Epidermal melanocyte (primary cell): ENCODE data around the gene SGCA.

Experiments
- DNase-seq: peaks from one replicate; pipeline ENCODE4 v3.0.0; 2011; ENCODE audit warnings: low spot score; ENCODE audit not compliant: insufficient read length

The SGCA gene

DNA sequence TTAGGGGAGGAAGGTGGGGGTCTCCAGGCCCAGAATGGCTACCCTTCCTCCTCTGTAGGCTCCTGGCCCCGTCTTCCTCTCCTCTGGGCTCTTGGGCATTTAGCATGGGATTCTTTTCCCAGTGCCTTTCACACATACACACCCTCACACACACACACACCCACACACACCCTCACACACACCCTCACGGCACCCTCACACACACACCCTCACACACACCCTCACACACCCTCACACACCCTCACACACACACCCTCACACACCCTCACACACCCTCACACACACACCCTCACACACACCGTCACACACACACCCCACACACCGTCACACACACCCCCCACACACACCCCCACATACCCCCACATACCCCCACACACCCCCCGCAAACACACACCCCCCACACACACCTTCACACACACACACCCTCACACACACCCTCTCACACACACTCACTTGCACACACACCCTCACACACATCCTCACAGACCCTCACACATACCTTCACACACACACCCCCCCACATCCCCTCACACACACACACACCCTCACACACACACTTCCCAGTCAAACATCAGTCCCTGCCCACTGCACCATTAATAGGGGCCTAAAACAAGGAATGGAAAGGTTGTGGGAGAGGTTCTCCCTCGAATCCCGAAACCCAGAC lies 845 bp downstream of the SGCA start:
- DNase-seq: no peak

DNA sequence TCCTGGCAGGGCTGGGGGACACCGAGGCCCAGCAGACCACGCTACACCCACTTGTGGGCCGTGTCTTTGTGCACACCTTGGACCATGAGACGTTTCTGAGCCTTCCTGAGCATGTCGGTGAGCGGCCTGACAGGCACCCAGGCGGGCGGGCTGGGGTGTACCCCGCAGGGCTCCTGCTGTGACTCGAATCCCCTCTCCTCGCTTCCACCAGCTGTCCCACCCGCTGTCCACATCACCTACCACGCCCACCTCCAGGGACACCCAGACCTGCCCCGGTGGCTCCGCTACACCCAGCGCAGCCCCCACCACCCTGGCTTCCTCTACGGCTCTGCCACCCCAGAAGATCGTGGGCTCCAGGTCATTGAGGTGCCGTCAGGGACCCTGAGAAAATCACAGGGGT lies 1.6 kb downstream of the SGCA start:
- DNase-seq: no peak

DNA sequence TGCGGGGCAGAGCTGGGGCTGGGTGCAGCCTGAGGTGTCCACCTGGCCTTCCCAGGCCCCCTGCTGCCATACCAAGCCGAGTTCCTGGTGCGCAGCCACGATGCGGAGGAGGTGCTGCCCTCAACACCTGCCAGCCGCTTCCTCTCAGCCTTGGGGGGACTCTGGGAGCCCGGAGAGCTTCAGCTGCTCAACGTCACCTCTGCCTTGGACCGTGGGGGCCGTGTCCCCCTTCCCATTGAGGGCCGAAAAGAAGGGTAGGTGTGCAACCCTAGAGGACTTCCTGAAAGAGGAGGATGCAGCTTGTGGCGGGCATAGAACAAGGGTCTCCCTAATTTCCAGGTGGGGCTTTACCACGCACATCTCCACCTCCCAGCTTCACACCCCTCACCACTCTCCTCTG lies 2.5 kb downstream of the SGCA start:
- DNase-seq: no peak

DNA sequence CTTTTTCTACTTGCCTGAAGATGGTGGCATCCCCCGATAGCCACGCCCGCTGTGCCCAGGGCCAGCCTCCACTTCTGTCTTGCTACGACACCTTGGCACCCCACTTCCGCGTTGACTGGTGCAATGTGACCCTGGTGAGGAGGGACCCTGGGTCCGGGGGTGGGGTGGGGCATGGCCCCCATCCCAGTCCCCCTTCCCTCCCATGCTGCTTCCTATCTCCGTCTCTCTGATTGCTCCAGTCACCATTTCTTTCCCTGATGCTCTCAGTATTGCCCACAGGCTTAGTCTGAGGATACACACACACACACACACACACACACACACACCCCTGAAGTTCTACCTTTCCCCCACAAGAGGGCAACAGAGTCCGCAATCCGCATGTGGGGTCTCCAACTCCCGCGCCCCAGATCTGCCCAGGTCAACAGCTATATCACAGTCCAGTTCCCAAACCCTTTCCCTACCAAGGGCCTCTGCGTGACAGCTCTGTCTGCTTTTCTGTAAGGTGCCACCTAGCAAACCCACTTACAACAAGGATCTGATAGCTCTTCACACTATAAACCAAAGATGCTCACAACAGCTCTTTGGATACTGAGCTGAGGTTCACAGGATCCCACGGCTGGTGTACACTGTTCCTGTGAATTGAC lies 3.4 kb downstream of the SGCA start:
- DNase-seq: no peak

- no peak for DNase-seq
Observed at GRCh38 chr17:50169881-50170459, 4.2 kb downstream of the SGCA start.

GRCh38 chr17:50170662-50171370 lies 5.0 kb downstream of the SGCA start:
- DNase-seq: no peak

DNA sequence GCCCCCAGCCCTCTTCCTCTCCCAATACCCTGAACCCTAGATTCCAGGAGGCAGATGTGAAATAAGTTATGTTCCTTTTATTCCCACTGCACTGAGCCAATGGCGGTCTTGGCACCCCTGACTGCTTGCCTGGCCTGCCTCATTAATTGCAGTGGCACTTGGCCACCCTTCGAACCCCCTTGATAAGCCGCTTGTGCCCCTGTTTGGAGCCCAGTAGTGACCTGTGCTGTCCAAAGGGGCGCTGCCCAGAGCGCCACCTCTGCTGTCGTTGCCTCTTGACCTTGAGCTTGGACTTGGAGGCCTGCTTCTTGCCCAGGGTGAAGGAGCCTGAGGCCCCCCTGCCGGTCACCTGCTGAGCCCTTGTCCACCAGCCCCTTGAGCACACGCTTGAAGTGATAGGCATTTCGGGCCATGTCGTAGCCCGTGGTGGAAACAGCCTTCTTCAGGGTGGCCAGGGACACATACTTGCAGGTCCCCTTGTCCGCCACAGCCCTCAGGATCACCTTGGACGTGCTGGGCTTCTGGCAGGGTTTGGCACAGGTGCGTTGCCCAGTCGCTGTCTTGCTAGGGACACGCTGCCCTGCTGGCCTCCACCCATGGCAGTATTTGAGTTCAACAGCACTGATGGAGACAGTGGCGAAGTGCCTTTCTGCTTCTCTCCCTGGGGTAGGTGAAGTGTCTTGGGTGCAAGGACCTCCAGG lies 5.7 kb downstream of the SGCA start:
- DNase-seq: no peak

GRCh38 chr17:50172130-50172529 lies 6.3 kb downstream of the SGCA start:
- DNase-seq: no peak

- no peak for DNase-seq
Observed at GRCh38 chr17:50172936-50173334, 7.1 kb downstream of the SGCA start.

GRCh38 chr17:50173335-50173941 lies 7.6 kb downstream of the SGCA start:
- DNase-seq: peak; percentile 43

- no peak for DNase-seq
Observed at GRCh38 chr17:50174444-50174843, 8.6 kb downstream of the SGCA start.

GRCh38 chr17:50175035-50175807 lies 9.4 kb downstream of the SGCA start:
- no peak for DNase-seq

DNA sequence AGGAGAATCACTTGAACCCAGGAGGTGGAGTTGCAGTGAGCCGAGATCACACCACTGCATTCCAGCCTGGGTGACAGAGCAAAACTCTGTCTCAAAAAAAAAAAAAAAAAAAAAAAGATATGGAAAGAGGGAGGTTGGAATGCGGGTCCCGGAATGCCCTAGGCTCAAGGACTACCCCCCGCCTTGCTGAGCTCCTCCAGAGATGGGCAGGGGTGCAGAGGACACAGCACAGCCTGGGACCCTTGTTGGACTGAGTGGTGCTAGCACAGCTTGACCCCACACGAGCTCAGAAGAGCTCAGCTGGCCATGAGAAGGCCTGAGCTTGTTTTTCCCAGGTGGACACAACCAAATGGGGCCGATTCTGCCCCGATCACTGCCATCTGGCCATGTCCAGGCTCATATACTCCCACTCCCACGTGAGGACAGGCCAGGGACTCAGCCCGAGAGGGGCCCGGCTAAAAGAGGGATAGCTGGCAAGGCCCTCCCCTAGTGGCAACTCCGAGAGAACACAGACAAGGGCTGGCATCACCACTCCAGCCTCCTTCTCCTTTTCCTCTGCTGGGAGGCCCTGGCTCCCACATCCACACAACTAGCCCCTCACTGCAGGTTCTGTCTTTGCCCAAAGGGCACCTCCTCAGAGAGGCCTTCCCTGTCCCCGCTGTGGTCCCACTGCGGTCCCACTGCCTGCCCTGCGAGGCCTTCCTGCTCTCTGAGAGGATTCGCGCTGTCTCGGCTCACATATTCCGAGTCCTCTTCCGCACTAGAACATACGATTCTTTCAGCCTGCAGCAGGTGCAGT lies 11.0 kb downstream of the SGCA start:
- no peak for DNase-seq

DNA sequence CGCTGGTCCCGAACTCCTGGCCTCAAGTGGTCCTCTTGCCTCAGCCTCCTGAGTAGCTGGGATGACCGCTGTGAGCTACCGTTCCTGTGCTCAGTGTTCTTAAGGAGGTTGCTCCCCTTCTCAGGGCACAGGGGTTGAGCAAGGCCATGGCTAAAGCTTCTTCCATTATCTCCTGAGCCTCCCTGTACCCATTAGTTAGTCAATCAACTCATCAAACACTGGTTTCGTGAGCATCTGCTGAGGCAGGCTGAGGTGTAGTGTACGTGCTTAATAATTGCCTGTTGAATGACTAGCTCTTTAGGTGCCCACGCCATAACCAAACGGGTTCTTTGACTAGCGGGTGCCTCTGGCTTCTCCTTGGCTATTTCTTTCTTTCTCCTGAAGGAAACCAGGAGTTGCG lies 11.7 kb downstream of the SGCA start:
- no peak for DNase-seq

DNA sequence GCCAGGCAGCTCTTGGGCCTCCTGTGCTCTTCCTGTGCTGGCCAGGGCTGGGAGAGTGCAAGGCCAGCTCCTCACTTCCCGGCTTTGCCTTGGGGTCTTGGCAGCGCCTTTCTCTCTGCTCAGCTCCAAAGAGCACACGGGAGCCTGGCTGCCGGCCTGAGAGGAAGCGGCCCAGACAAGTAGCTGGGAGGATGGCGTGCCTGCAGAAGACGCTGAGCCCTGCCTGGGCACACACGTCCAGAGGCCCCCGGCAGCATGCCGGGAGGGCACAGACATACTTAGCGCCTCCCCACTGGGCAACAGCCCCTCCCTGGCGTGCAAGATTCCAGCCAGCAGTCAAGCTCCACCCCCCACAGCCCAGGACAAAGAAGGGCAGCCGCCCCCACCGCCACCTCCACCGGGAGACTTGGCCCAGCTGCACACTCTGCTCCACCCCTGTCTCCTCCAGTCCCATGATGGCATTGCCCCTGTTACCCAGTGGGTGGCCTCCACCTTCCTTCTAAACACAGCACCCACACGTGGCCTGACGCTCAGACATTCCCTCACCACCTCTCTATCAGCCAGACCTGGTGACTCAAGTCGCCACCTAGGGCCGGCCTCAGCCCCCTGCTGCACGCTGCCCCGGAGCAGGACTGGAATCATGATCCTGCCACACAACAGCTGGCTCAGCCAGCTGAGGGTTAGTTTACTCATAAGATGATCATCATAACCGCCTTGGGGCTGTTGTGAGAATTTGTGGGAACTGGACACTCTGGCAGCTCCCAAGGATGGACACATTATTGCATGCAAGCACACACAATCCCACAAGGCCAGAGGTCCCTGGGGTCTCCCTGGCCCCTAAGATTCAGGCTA lies 12.4 kb downstream of the SGCA start:
- peak; percentile 79 for DNase-seq

DNA sequence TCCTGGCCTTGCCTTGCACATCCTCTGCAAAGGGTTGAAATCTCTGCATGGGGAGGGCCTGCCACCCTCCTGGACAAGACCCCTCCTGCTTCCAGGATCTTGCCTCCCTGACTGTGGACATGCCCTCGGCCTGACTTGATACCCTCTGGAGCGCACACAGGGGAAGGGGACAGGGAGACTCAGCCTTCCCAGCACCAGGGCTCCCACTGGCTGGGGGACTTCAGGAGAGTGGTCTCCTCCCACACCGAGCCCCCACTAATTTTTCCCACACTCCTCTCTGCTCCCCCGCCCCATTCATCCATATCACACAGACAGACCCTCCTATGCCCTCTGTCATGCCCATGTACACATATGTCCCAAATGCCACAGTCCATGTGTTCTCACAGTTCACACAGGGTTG lies 14.3 kb downstream of the SGCA start:
- DNase-seq: no peak

DNA sequence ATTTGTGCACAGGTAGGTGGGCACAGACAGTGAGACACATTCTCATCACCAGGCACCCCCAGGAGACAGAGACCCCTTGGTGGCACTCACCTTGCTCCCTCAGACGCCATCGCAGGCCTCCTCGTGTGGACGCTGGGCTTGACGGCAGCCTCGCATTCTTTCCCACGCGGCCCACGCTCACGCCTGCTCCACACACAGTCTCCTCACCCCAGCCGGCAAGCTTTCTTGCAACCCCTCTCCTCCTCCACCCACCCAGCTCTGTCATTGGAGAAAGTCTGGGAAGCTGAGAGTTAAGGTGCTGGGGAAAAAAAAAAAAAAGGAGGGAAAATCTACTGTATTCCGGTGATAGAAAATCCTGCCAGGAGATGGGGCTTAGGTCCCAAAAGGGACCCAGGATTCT lies 14.8 kb downstream of the SGCA start:
- DNase-seq: no peak

DNA sequence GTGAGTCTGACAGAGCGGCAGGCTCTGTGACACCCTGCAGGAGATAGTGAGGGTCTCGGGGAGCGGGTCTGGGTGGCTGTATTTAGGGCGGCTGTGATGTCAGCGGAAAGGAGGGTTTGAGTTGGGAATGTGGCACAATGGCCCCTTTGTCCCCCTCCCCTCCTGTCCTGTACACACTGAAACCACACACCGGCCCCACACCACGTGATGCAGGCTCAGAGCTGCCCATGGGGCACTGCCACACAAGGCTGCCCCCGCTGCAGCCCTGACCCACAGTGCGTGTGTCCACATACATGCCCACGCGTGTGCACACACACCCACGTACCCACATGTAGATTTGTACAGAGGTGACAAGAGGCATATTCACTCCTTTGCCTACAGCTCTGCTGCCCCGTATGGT lies 15.3 kb downstream of the SGCA start:
- no peak for DNase-seq
